NCI-H446 treated with DMSO at 0.1 percent for 48 hours (cell line): ENCODE measurements around the gene SPDYE3.
"Not testable (repeated sequence)": the region's sequence is repeated elsewhere in the genome, so short reads cannot be mapped to it uniquely, and the experiment has no call there.

Source experiments
- DNase-seq: peaks from one replicate; lab custom pipeline; 2025; lab: John Stamatoyannopoulos, UW

Gene SPDYE3, protein sequence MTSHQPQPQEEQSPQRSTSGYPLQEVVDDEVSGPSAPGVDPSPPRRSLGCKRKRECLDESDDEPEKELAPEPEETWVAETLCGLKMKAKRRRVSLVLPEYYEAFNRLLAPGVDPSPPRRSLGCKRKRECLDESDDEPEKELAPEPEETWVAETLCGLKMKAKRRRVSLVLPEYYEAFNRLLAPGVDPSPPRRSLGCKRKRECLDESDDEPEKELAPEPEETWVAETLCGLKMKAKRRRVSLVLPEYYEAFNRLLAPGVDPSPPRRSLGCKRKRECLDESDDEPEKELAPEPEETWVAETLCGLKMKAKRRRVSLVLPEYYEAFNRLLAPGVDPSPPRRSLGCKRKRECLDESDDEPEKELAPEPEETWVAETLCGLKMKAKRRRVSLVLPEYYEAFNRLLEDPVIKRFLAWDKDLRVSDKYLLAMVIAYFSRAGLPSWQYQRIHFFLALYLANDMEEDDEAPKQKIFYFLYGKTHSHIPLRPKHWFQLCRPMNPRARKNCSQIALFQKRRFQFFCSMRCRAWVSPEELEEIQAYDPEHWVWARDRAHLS

GRCh38 chr7:100307402-100307801 lies at the start of gene SPDYE3:
Gene SPDYE3 (plus strand): TSS chr7:100307702. CDS start chr7:100307886, 184 bp downstream.
- not testable (repeated sequence) for DNase-seq

DNA sequence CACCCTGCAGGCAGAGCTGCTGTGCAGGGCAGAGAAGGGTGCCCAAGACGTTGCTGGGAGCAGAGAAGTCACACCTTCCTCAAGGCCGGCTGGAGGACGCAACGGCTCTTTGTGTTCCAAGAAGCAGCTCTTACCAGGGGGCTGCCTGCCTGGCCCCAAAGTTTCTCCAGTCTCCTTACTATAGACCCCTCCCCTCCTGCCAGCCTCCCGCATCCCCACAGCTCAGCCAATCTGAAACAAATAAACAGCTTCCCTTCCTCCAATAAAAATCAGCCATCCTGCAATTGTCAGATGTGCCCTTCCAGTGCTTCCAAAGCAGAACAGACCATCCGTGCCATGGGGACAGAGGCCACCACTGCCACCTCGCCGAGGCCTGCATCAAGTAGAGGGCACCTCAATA lies 47.5 kb upstream of the SPDYE3 start:
- not testable (repeated sequence) for DNase-seq

DNA sequence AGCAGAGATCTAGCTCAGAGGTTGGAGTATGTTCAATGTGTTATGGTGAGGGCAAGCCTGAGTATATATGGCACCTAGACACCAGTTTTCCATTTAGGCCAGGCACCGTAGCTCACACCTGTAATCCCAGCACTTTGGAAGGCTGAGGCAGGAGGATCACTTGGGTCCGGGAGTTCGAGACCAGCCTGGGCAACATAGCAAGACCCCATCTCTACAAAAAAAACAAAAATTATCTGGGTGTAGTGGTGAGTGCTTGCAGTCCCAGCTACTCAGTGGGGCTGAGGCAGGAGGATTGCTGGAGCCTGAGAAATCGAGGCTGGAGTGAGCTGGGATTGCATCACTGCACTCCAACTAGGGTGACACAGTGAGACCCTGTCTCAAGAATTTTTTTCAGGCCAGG lies 44.6 kb upstream of the SPDYE3 start:
- DNase-seq, result not testable (repeated sequence)

DNA sequence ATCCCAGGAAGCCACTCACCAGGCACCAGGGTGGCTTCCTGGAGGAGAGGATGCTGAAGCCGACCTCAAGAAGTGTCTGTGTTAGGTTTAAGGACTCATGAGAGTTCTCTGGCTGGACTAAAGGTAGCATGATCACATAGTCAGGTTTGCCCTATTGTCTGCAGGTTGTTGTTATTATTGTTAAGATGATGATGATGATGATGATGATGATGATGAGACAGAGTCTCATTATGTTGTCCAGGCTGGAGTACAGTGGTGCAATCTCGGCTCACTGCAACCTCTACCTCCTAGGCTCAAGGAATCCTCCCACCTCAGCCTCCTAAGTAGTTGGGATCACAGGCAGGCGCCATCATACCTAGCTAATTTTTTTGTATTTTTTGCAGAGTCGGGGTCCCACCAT lies 43.3 kb upstream of the SPDYE3 start:
- not testable (repeated sequence) for DNase-seq

DNA sequence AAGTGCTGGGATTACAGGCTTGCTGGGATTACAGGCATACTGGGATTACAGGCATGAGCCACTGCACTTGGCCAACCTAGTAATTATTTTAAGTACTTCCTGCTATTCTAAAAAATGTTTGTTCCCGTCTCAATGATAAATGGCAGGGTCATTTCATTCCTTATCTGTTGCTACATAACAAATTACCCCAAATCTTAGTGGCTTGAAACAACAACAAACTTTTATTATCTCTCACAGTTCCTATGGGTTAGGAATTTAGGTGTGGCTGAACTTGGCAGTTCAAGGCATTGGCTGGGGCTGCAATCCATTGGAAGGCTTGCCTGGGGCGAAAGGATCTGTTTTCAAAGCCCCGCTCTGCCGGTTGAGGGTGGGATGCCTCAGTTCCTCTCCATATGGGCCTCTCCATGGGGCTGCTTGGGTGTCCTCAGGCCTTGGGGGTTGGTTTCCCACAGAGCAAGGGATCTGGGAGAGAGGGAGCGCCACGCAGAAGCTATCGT lies 42.8 kb upstream of the SPDYE3 start:
- DNase-seq, result not testable (repeated sequence)

- DNase-seq, result not testable (repeated sequence)
Observed at GRCh38 chr7:100265851-100266250, 41.7 kb upstream of the SPDYE3 start.

DNA sequence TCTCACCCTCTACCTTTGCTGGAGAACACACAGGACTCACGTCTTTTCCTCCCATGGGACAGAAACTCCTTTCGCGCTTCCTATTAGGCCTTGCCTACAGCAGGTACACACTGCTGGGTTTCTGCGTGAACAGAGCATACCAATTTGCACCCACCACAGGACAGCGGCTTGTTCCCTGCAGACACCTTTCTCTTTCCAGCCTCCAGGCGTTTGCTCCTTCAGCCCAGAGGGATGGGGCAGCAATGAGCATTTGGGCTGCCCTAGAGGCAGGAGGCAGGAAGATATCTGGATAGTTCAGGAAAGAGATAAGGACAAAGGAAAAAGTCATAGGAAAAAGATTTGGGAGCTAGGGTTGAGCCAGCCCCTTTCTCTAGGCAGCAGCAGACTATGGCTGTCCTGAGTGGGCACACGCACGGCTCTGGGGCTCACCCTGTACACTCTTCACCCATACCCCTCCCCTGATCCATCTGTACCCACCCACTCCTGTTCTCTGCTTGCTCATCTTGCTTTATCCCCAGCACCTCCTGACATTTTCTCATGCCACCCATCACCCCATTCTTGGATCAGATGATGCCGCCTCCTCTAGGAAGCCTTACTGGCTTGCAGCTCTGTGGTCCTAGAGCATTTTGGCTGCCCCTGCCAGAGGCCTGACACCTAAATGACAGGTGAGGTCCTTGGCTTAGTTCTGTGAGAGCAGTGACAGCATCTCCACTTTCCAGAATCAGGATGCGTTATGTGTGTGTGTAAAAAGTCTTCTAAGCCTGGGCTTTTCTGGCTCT lies 40.7 kb upstream of the SPDYE3 start:
- no peak for DNase-seq

DNA sequence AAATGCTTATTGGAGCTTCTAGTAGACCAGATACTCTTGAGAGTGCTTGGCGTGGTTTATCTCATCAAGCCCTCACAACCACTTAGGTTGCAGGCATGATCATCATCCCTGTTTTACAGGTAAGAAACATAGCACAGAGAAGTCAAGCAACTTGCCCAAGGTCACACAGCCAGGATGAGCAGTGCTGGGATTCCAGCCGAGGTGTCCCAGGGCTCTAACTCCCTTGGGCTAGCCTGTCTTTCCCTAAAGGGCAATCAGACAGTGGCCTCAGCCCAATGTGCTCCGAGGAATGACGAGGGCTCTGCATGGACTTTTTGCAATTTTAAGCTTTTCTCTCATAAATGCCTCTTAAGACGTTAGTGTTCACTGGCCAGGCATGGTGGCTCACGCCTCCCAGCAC lies 39.9 kb upstream of the SPDYE3 start:
- no peak for DNase-seq

DNA sequence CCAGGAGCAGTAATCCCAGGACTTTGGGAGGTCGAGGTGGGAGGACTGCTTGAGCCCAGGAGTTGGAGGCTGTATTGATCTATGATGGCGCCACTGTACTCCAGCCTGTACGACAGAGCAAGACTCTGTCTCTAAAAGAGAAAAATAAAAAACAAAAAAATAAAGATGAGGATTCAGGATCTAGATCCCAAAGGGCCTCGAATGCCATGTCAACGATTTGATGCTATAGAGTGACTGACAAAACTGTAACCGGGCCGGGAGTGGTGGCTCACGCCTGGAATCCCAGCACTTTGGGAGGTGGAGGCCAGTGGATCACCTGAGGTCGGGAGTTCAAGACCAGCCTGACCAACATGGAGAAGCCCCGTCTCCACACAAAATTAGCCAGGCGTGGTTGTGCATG lies 38.6 kb upstream of the SPDYE3 start:
- not testable (repeated sequence) for DNase-seq

GRCh38 chr7:100269306-100270045 lies 38.0 kb upstream of the SPDYE3 start:
- not testable (repeated sequence) for DNase-seq

- DNase-seq, result not testable (repeated sequence)
Observed at GRCh38 chr7:100270046-100270918, 37.2 kb upstream of the SPDYE3 start.

- DNase-seq, result not testable (repeated sequence)
Observed at GRCh38 chr7:100270941-100271593, 36.4 kb upstream of the SPDYE3 start.

GRCh38 chr7:100271716-100272537 lies 35.6 kb upstream of the SPDYE3 start:
- peak; percentile 77 for DNase-seq

- not testable (repeated sequence) for DNase-seq
Observed at GRCh38 chr7:100272538-100272902, 35.0 kb upstream of the SPDYE3 start.

- no peak for DNase-seq
Observed at GRCh38 chr7:100275120-100275519, 32.4 kb upstream of the SPDYE3 start.

DNA sequence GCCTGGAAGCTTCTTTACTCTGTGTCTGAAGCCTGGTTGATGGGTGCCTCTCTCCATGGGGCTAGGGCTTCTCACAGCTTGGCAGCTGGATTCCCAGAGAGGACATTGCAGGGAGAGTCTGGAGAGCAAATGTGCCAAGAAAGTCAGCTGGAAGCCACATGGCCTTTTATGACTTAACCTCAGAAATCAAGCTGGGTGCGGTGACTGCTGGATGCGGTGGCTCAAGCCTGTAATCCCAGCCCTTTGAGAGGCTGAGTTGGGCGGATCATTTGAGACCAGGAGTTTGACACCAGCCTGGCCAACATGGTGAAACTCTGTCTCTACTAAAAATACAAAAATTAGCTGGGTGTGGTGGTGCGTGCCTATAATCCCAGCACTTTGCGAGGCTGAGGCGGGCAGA lies 31.4 kb upstream of the SPDYE3 start:
- DNase-seq, result not testable (repeated sequence)

- not testable (repeated sequence) for DNase-seq
Observed at GRCh38 chr7:100282069-100282608, 25.4 kb upstream of the SPDYE3 start.

DNA sequence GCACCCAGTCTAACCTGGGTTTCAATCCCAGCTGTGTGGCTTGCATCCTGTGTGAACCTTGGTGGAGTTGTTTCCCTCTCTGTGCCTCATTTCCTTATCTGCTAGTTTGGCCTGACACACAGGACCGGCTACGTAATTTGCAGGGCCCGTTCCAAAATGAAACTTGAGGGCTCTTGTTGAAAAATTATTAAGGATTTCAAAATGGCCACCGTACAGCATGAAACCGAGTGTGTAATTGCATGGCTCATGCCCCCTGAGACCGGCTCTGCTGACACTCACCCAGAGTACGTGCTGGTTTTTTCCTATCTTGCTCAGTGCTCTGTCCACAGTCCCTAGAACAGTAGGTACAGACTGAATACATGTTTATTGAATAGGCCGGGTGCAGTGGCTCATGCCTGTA lies 24.4 kb upstream of the SPDYE3 start:
- not testable (repeated sequence) for DNase-seq
